GM23248 (cell line): ENCODE data around the gene GSN.

Experiments
- EZH2 ChIP-seq: fragments of 200-600 bp; sonication (generic); IDR thresholded peaks from 2 replicates; pipeline ENCODE4 v1.6.1; 2018; ENCODE audit warnings: antibody characterized with exemption, mild to moderate bottlenecking; ENCODE audit not compliant: insufficient read depth, poor library complexity, severe bottlenecking
- EZH2phosphoT487 ChIP-seq: fragments of 200-600 bp; sonication (generic); IDR thresholded peaks from 2 replicates; pipeline ENCODE4 v1.6.1; 2018; ENCODE audit warnings: antibody characterized with exemption, moderate library complexity, mild to moderate bottlenecking, low read depth; ENCODE audit not compliant: insufficient read depth

DNA sequence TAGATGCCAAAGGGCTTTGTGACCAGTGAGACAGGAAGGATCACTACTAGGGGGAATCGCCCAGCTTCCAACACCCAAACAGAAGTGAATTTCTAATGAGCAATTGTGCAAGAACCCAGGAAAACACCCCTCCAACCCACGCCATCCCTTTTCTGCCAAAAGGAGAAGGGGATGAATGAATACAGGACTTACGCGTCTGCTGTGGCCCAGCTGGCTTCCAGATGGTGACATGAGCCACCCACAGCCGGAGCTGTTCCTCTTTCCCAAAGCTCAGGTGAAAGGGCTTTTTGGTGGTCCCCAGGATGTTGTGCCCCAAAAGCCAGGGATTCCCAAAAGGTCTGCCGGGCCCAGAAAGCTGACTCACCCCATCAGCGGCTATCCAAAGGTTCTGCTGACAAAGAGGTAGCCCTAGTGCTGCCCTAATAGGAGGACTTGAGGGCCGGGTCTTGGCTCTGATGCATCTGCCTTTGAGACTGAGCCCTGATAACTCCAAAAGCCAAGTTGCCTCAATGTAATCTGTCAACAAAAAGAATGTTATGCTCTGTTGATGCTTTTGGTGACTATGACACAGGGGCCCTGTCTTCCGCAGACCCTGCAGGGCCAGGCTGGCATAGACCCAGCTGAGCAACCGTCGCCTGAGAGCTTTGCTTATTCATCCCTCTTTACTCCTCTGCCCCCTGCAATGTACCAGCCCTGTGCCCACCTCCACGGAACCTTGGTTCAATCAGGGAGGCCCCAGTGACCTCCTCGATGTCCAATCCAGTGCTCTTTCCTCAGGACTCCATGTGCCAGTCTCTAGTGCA, 14.5 kb downstream of the GSN start:
- TF ChIP-seq EZH2, result no peak
- TF ChIP-seq EZH2phosphoT487, result no peak
